ENCODE measurements around the gene CFAP410. TPM values are rescaled to one million over a fixed set of nuclear protein-coding genes. Genes with fewer than 3 reads are reported as not detected.
"Not testable (repeated sequence)": the region's sequence is repeated elsewhere in the genome, so short reads cannot be mapped to it uniquely, and the experiment has no call there.

The CFAP410 gene
- polyA plus RNA-seq, 1 donor: 18.2 TPM

GRCh38 chr21:44286716-44287632 is 52.2 kb downstream of the CFAP410 start:
- no peak for DNase-seq

DNA sequence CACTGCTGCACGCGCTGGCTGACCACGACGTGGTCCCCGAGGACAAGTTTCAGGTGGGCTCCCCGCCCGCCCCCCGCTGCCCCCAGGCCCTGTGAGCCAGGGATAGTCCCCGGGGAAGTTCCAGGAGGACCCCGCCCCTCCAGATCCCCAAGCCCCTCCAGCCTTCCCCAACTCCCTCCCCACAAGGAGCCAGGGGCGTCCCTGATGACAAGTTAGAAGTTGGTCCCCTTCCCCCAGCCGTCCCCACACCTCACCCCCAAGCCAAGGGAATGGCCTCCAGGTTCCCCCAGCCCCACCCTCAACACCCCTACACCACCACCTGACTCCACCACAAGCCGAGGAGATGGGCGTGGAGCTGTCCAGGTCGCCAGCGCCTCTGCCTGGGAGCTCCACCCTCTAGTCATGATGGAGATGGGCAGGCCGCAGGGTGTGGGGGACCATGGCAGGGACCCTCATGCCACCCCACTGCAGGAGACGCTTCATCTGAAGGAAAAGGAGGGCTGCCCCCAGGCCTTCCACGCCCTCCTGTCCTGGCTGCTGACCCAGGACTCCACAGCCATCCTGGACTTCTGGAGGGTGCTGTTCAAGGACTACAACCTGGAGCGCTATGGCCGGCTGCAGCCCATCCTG is 53.0 kb downstream of the CFAP410 start:
- DNase-seq: no peak

DNA sequence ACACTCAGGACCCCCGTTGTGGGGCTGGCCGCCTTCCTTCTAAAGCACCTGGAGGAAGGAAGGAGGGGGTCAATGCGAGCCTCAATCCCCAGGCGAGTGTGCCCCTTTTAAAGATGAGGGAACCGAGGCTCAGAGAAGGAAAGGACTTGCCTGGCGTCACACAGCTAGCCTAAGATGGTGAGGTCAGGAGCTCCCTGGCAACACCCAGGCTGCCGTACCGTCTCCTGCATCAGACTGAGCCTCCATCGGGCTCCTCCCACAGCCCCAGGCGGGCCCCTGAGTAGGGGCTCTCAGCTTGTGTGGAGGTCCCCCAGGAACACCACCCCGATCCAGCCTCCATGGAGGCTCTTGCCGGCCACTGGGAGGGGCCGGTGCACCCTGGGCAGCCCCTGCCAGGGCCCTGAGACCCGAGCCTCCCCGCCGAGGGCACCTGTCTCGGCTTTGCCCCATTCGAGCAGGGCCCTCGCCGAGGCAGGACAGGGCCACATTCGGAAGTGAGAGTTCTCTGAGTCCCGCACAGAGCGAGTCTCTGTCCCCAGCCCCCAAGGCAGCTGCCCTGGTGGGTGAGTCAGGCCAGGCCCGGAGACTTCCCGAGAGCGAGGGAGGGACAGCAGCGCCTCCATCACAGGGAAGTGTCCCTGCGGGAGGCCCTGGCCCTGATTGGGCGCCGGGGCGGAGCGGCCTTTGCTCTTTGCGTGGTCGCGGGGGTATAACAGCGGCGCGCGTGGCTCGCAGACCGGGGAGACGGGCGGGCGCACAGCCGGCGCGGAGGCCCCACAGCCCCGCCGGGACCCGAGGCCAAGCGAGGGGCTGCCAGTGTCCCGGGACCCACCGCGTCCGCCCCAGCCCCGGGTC is 53.8 kb downstream of the CFAP410 start, which contains the start of gene AIRE:
TSS of gene AIRE (plus strand) at position 739 of the 855 bp plus-strand sequence. CDS start 131 bp downstream, outside the sequence.
- no peak for DNase-seq

DNA sequence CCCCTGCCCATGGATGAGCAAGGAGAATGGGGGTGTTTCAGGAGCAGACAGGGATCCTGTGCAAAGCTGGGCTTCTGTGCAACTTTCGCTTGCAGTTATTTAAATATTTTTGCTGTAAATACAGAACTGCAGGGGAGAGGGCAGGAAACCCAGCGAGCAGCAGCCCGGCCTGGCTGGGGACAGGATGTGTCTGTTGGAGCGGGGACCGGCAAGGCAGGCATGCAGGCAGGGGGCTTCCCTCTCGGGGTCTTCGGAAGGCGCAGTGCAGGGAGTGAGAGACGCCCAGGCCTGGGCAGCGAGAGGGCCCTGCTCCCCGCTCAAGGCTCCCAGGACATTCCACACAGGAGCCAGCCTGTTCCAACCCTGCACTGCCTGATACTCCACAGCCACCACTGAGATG is 55.2 kb downstream of the CFAP410 start:
- no peak for DNase-seq

DNA sequence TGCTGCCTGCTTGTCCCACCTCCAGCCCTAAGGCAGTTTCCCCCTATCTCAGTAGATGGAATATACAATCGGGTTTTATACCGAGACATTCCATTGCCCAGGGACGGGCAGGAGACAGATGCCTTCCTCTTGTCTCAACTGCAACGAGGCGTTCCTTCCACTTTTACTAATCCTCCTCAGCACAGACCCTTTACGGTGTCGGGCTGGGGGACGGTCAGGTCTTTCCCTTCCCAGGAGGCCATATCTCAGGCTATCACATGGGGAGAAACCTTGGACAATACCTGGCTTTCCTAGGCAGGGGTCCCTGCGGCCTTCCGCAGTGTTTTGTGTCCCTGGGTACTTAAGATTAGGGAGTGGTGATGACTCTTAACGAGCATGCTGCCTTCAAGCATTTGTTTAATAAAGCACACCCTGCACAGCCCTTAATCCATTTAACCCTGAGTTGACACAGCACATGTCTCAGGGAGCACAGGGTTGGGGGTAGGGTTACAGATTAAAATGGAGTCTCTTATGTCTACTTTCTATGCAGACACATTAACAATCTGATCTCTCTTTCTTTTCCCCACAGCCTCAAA is 55.9 kb downstream of the CFAP410 start:
- not testable (repeated sequence) for DNase-seq

DNA sequence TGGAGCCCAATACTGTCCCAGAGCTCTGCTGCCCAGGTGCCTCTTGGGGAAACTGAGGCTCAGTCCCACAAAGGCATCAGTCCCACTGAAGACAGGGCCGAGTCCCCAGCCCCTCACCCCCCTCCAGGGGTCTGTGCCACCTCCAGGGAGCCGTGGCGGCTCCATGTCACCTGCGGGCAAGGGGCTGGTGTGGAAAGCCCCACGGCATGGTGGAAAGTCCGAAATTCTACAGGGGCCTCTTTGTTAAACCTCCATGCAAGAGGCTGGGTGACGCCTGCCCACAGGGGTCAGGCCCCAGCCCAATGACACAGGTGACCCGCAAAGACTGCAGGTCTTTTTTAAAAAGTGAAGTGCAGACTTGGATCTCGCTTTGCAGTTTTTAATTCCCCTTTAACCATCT is 56.8 kb downstream of the CFAP410 start:
- DNase-seq: no peak

DNA sequence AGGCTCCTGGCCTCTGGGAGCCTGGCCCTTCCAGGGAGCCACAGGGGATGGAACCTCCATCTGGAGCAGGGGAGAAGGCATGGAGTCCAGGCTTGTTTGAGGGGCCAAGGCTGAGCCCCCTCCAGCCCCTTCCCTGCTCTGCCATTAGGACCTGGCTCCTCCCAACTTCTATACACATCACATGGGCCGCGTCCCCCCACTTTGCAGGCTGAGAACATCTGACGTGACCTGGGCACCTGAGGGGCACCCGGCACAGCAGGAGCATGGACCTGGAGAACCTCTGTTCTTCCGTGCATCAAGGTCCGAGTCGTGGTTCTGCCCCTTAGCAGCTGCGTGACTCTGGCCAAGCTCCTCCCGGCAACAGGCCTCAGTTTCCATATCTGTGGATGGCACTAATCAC is 57.4 kb downstream of the CFAP410 start:
- no peak for DNase-seq

- no peak for DNase-seq
Observed at GRCh38 chr21:44279354-44280260, 59.6 kb downstream of the CFAP410 start.

Other genes starting within 250 kb of the CFAP410 start
- 3.8 TPM for gene PWP2, start 232.0 kb downstream of the CFAP410 start, polyA plus RNA-seq (ENCODE audit: insufficient read length)
- gene GATD3, start 205.7 kb downstream of the CFAP410 start, polyA plus RNA-seq (ENCODE audit: insufficient read length): 27.2 TPM
- gene ICOSLG, start 98.4 kb downstream of the CFAP410 start, polyA plus RNA-seq (ENCODE audit: insufficient read length): 7.3 TPM
- not detected for gene DNMT3L, start 77.5 kb downstream of the CFAP410 start, polyA plus RNA-seq (ENCODE audit: insufficient read length)
- 0.42 TPM for gene AIRE, start 53.5 kb downstream of the CFAP410 start, polyA plus RNA-seq (ENCODE audit: insufficient read length)
- 117 TPM for gene PFKL, start 39.3 kb downstream of the CFAP410 start, polyA plus RNA-seq (ENCODE audit: insufficient read length)
- 0.57 TPM for gene TRPM2, start 14.2 kb upstream of the CFAP410 start, polyA plus RNA-seq (ENCODE audit: insufficient read length)
- 4.6 TPM for gene LRRC3, start 116.1 kb upstream of the CFAP410 start, polyA plus RNA-seq (ENCODE audit: insufficient read length)
- gene KRTAP10-1, start 200.8 kb upstream of the CFAP410 start, polyA plus RNA-seq (ENCODE audit: insufficient read length): not detected
- gene KRTAP10-2, start 212.1 kb upstream of the CFAP410 start, polyA plus RNA-seq (ENCODE audit: insufficient read length): not detected
- gene KRTAP10-3, start 219.4 kb upstream of the CFAP410 start, polyA plus RNA-seq (ENCODE audit: insufficient read length): not detected
- not detected for gene KRTAP10-4, start 234.3 kb upstream of the CFAP410 start, polyA plus RNA-seq (ENCODE audit: insufficient read length)
- gene KRTAP10-5, start 241.2 kb upstream of the CFAP410 start, polyA plus RNA-seq (ENCODE audit: insufficient read length): not detected